Femur (tissue), 1 donor: ENCODE results near the gene ANO7.

Experiments used
- DNase-seq: peaks from one replicate; pipeline ENCODE4 v3.0.0-alpha.2; 2017

The ANO7 gene

GRCh38 chr2:241209271-241209670, 20.8 kb downstream of the ANO7 start:
- no peak for DNase-seq

- no peak for DNase-seq
Observed at GRCh38 chr2:241211276-241211675, 22.8 kb downstream of the ANO7 start.

GRCh38 chr2:241213041-241213440, 24.6 kb downstream of the ANO7 start:
- peak; percentile 72 for DNase-seq

DNA sequence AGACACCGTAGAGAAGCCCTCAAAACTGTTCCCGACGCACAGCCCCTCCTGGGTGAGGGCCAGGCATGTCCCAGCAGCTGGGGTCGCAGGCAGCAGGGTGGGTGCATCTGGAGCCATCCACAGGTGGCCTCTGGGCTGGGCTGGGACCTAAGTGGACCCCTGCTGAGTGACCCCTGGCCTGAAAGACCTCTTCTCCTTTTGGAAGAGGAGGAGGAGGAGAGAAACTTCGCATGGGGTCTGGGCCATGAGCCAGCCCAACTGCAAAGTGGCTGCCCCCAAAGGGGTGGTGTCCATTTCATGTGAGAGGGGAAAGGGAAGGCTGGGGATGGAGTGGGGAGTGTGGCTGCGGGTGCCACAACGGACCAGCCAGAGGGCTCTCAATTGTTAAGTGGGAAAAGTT, 25.1 kb downstream of the ANO7 start:
- no peak for DNase-seq

- no peak for DNase-seq
Observed at GRCh38 chr2:241214209-241214608, 25.7 kb downstream of the ANO7 start.

DNA sequence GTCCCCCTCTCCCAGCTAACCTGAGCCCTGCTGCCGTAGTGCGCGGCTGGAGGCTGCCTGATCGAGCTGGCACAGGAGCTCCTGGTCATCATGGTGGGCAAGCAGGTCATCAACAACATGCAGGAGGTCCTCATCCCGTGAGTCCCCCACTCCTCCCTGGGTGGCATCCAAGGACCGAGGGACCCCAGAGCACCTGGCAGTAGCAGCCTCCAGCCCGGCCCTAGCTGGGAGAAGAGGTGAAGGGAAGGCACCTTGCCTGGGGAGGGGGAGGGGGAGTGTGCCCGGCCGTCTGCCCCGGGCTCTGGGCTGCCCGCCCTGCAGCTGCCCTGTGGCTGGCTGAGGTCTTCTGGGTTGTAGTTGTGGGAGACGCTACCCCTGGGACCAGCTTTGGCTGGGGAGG, 26.3 kb downstream of the ANO7 start:
- DNase-seq, result no peak

DNA sequence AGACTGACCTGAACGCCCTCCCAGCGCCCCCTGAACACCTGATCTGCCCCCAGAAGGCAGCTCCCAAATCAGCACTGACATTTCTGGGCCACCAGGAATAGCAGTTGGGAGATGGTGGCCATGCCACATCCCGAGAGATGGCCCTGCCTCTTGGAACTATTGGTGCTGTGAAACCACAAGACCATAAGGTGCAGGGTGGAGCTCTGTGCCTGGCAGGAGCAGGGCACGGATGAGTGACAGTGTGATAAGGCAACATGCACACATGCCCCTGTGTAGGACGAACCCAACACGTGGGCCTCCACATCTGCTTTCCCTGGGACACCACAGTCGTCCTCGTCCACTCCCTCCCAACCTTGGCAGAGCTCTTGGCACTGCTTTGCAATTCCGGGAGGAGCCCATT, 26.9 kb downstream of the ANO7 start:
- DNase-seq, result no peak

DNA sequence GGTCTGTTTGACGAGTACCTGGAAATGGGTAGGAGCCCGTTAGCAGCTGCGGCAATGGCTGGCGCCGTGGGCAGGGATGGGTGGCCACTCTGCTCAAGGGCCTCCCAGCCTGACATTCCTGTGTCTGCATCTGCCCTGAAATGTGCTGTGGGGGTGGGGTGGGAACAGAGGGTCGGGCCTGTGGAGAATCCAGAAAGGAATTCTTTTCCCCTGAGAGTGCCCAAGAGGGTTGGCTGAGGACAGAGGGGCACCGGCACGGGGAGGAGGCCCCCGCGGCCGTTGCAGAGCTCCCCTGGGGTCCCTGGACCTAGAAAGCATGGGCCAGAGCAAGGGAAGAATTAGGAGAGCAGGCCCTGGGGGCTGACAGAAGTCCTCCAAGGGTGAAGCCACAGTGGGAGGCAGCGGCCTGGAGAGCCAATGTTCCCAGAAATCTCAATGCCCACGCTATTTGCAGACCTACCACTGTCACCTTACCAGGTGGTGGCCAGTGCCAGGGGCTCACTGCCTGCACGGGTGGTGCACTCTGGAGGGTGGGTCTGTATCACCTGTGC, 27.8 kb downstream of the ANO7 start:
- no peak for DNase-seq

- DNase-seq, result peak; percentile 81
Observed at GRCh38 chr2:241217320-241218031, 29.0 kb downstream of the ANO7 start.

DNA sequence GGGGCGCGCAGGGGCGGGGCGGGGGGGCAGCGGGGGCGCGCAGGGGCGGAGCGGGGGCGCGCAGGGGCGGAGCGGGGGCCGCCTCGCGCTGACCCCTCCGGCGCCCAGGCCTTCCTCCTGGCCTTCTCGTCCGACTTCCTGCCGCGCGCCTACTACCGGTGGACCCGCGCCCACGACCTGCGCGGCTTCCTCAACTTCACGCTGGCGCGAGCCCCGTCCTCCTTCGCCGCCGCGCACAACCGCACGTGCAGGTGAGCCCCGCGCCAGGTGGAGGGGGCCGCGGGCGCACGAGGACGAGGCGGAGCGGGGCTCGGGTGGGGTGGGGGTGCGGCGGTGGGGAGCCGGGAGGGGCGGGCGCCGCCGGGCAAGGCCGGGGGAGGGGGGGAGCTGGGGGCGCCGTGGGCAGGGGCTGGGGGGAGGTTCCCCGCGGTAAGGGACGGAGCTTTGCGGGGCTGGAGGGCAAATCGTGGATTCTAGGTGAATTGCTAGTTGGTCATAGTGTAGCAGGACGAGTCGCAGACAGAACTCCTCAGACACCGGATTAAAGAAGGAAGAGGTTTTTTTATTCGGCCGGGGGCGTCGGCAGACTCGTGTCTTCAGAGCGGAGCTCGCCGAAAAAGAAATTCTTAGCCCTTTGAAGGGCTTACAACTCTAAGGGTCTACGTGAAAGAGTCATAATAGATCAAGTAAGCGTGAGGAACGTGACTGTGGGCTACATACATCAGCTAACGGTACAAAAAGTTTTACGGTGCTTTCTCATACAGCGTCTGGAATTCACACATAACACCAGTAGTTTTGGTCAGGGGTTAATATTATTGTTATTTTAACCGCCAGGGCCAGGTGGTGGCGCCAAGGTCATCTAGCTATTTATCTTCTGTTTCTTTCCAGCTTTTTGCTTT, 29.9 kb downstream of the ANO7 start:
- DNase-seq, result no peak

DNA sequence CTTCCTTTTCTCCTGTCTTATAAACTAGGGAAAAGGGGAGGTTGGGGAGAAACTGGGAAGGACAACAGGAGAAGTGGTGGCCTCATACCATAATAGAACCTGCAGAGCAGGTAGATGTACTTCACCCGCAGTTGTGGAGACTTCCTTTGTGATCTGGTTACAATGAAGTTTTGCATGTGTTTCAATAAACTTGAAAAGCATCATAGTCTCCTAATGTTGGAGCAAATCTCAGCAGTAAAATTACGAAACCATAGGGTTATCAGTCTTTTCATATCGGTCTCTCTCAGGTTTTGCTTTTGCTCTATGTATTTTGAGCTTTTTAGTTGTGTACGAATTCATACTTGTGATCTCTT, 30.5 kb downstream of the ANO7 start:
- DNase-seq, result no peak

- DNase-seq, result no peak
Observed at GRCh38 chr2:241219856-241220356, 31.4 kb downstream of the ANO7 start.

- no peak for DNase-seq
Observed at GRCh38 chr2:241223211-241224017, 34.9 kb downstream of the ANO7 start.

DNA sequence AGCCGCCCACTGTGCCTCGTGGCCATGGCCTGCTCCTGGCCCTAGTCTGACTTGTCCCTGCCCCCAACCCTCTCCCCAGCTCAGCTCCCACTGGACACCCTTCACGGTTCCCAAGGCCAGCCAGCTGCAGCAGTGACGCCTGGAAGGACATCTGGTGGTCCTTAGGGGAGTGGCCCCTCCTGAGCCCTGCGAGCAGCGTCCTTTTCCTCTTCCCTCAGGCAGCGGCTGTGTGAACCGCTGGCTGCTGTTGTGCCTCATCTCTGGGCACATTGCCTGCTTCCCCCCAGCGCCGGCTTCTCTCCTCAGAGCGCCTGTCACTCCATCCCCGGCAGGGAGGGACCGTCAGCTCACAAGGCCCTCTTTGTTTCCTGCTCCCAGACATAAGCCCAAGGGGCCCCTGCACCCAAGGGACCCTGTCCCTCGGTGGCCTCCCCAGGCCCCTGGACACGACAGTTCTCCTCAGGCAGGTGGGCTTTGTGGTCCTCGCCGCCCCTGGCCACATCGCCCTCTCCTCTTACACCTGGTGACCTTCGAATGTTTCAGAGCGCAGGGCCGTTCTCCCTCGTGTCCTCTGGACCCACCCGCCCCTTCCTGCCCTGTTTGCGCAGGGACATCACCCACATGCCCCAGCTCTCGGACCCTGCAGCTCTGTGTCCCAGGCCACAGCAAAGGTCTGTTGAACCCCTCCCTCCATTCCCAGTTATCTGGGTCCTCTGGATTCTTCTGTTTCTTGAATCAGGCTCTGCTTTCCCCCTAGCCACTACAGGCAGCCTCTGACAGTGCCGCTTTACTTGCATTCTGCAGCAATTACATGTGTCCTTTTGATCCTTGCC, 35.8 kb downstream of the ANO7 start:
- peak; percentile 78 for DNase-seq

GRCh38 chr2:241224851-241225438, 36.5 kb downstream of the ANO7 start:
- no peak for DNase-seq

GRCh38 chr2:241225545-241225944, 37.1 kb downstream of the ANO7 start:
- DNase-seq, result no peak

GRCh38 chr2:241225983-241226382, 37.5 kb downstream of the ANO7 start:
- DNase-seq, result no peak

DNA sequence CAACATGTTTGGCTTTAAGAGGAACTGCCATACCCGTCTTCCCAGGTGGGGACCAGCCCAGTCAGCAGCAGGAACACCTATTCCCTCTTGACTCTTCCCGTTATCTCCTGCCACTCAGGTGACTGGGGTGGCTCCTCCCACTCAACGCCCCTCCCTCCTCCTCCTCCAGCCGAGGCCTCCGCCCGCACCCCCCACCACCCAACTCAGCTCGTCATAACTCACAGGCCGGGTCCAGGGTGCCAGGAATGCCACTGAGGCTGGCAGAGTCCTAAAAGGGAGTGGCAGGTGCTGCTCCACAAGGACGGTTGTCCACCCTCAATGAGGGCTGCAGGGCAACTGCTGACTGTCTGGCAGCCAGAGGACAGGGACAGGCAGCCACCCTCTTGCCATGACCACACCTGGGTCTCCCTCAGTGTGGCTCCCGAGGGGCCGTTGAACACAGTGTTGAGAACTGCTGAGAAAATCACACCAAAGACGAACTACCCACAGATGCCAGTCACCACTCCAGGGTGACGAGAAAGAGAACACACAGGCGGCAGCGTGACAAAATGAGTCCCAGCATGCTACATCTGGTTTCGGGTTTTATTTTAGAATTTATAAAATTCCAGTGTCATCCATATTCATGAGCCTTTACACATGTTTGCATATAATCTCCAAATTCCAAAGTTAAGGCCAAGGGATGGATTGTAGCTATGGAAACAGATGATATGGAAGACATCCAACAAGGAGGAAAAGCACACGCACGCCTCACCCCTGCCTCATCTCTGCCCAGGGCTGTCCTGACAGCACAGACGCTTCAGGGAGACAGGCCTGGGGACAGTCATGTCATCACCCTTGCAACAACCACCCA, 38.5 kb downstream of the ANO7 start:
- no peak for DNase-seq

- DNase-seq, result no peak
Observed at GRCh38 chr2:241227594-241227993, 39.1 kb downstream of the ANO7 start.

GRCh38 chr2:241228081-241228859, 39.8 kb downstream of the ANO7 start:
- no peak for DNase-seq
